HepG2 (cell line): ENCODE measurements around the gene GORASP2. TPM values are rescaled to one million over a fixed set of nuclear protein-coding genes. Genes with fewer than 3 reads are reported as not detected.
A peak's percentile ranks its signal among the peaks of the same experiment; 100 is the strongest.

Source experiments
- DNMT3B ChIP-seq: conservative IDR thresholded peaks from 2 replicates; pipeline ENCODE4 v1.6.1; 2016; ENCODE audit warnings: missing biosample characterization, control low read depth
- EED ChIP-seq: sonication (generic); formaldehyde crosslinking; IDR thresholded peaks from 2 replicates; pipeline ENCODE4 v1.5.0; 2020; ENCODE audit warnings: mild to moderate bottlenecking, missing genetic modification reagents
- FLYWCH1 ChIP-seq: sonication (generic); formaldehyde crosslinking; IDR thresholded peaks from 2 replicates; pipeline ENCODE4 v1.8.1; 2023; ENCODE audit warnings: mild to moderate bottlenecking, missing genetic modification reagents
- HES4 ChIP-seq: sonication (generic); formaldehyde crosslinking; IDR thresholded peaks from 2 replicates; pipeline ENCODE4 v1.9.0; 2021; ENCODE audit warnings: mild to moderate bottlenecking, missing genetic modification reagents, borderline replicate concordance
- JDP2 ChIP-seq: sonication (generic); formaldehyde crosslinking; IDR thresholded peaks from 2 replicates; pipeline ENCODE4 v1.8.1; 2022; ENCODE audit warnings: missing genetic modification reagents, borderline replicate concordance
- MAF1 ChIP-seq: sonication (generic); formaldehyde crosslinking; IDR thresholded peaks from 2 replicates; pipeline ENCODE4 v1.5.0; 2020; ENCODE audit warnings: missing genetic modification reagents, borderline replicate concordance
- NFE2L1 ChIP-seq: sonication (generic); formaldehyde crosslinking; IDR thresholded peaks from 2 replicates; pipeline ENCODE4 v1.4.0; 2020; ENCODE audit warnings: missing genetic modification reagents, mild to moderate bottlenecking, borderline replicate concordance
- ONECUT2 ChIP-seq: sonication (generic); formaldehyde crosslinking; IDR thresholded peaks from 2 replicates; pipeline ENCODE4 v1.4.0; 2020; ENCODE audit warnings: missing genetic modification reagents
- U2AF2 ChIP-seq: fragments of 200-400 bp; formaldehyde crosslinking; IDR thresholded peaks from 2 replicates; pipeline ENCODE4 v1.6.1; 2017; ENCODE audit warnings: low read depth, mild to moderate bottlenecking, low read length
- ZFP90 ChIP-seq: sonication (generic); formaldehyde crosslinking; IDR thresholded peaks from 2 replicates; pipeline ENCODE4 v1.8.0; 2022; ENCODE audit warnings: missing genetic modification reagents, mild to moderate bottlenecking, inconsistent platforms, borderline replicate concordance
- ZNF33B ChIP-seq: sonication (generic); formaldehyde crosslinking; IDR thresholded peaks from 2 replicates; pipeline ENCODE4 v1.5.1; 2020; ENCODE audit warnings: mild to moderate bottlenecking, missing genetic modification reagents
- ZNF510 ChIP-seq: sonication (generic); formaldehyde crosslinking; IDR thresholded peaks from 2 replicates; pipeline ENCODE4 v1.4.0; 2020; ENCODE audit warnings: low read depth, mild to moderate bottlenecking, missing genetic modification reagents
- ZNF543 ChIP-seq: sonication (generic); formaldehyde crosslinking; IDR thresholded peaks from 2 replicates; pipeline ENCODE4 v1.4.0; 2020; ENCODE audit warnings: mild to moderate bottlenecking, missing genetic modification reagents
- ZNF607 ChIP-seq: sonication (generic); formaldehyde crosslinking; IDR thresholded peaks from 2 replicates; pipeline ENCODE4 v1.5.1; 2020; ENCODE audit warnings: missing genetic modification reagents, mild to moderate bottlenecking, borderline replicate concordance
- ZNF878 ChIP-seq: sonication (generic); formaldehyde crosslinking; IDR thresholded peaks from 2 replicates; pipeline ENCODE4 v1.8.1; 2023; ENCODE audit warnings: mild to moderate bottlenecking, missing genetic modification reagents, moderate library complexity
- polyA plus RNA-seq, 8 experiments: library from polyadenylated mRNA; depleted of rRNA in 3 of 8; stranded (reverse) in 7 of 8; unstranded in 1 of 8; fragments of >200 nt; fragmentation: Illumina TruSeq in 4 of 8; extraction: Trizol in 4 of 8; gene quantifications; 2 replicates each; pipeline versions ENCODE4 v1.2.1 to v1.2.3, GENCODE V29; 2011 to 2016; ENCODE audit warnings: low read depth in 4 of 8, missing spikeins in 1 of 8, mixed read lengths in 1 of 8; ENCODE audit not compliant: insufficient read depth in 1 of 8
- total RNA-seq, 5 experiments: library from RNA; depleted of rRNA; stranded (reverse); fragments of >200 nt; fragmentation: Illumina TruSeq; extraction: Trizol; gene quantifications; 2 replicates each; pipeline ENCODE4 v1.2.3, GENCODE V29; 2016; ENCODE audit warnings: low read depth in 1 of 5
- TF ChIP-seq, protein P1 (sequence below): sonication (generic); formaldehyde crosslinking; conservative IDR thresholded peaks from 2 replicates; pipeline ENCODE4 v1.8.0; 2022; ENCODE audit warnings: mild to moderate bottlenecking, moderate library complexity, missing genetic modification reagents
- TF ChIP-seq, protein P2 (sequence below): sonication (generic); formaldehyde crosslinking; IDR thresholded peaks from 2 replicates; pipeline ENCODE4 v1.4.0; 2020; ENCODE audit warnings: missing genetic modification reagents
- TF ChIP-seq, protein P3 (sequence below): sonication (generic); formaldehyde crosslinking; conservative IDR thresholded peaks from 2 replicates; pipeline ENCODE4 v1.8.0; 2022; ENCODE audit warnings: low read depth, missing genetic modification reagents
- TF ChIP-seq, protein P4 (sequence below): sonication (generic); formaldehyde crosslinking; IDR thresholded peaks from 2 replicates; pipeline ENCODE4 v1.5.0; 2020; ENCODE audit warnings: missing genetic modification reagents
- TF ChIP-seq, protein P5 (sequence below): sonication (generic); formaldehyde crosslinking; IDR thresholded peaks from 2 replicates; pipeline ENCODE4 v1.4.0; 2020; ENCODE audit warnings: missing genetic modification reagents

The GORASP2 gene
- total and polyA plus RNA-seq, 2 of the 13 experiments (the other 11 are each of a cell fraction or from before 2014, with no cell fraction given) = 103 to 239 TPM

DNA sequence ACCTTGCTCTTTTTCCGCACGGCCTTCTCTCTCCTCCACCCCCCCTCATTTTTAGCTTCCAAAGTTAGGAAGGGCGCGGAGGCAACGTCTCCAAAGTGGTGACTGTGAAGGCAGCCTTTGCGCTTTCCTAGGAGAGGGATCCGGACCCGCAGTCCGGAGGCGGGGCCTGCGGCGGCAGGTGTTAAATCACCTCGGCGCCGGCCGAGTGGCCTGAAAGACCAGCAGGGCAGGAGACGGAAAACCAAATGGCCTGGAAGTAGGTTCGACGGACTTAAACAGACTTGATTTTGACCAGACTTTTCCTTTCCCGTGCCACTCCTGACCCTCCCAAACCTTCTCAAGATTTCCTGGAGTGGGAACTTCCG lies 615 bp downstream of the GORASP2 start (continued):
- TF ChIP-seq ZNF33B (CRISPR knock-in tag) = no peak
- TF ChIP-seq ZFP90 (CRISPR knock-in tag) = no peak
- TF ChIP-seq ONECUT2 = no peak
- TF ChIP-seq, protein P1, sequence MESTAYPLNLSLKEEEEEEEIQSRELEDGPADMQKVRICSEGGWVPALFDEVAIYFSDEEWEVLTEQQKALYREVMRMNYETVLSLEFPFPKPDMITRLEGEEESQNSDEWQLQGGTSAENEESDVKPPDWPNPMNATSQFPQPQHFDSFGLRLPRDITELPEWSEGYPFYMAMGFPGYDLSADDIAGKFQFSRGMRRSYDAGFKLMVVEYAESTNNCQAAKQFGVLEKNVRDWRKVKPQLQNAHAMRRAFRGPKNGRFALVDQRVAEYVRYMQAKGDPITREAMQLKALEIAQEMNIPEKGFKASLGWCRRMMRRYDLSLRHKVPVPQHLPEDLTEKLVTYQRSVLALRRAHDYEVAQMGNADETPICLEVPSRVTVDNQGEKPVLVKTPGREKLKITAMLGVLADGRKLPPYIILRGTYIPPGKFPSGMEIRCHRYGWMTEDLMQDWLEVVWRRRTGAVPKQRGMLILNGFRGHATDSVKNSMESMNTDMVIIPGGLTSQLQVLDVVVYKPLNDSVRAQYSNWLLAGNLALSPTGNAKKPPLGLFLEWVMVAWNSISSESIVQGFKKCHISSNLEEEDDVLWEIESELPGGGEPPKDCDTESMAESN (CRISPR knock-in tag) = no peak
- no peak for TF ChIP-seq MAF1 (CRISPR knock-in tag)
- TF ChIP-seq, protein P2, sequence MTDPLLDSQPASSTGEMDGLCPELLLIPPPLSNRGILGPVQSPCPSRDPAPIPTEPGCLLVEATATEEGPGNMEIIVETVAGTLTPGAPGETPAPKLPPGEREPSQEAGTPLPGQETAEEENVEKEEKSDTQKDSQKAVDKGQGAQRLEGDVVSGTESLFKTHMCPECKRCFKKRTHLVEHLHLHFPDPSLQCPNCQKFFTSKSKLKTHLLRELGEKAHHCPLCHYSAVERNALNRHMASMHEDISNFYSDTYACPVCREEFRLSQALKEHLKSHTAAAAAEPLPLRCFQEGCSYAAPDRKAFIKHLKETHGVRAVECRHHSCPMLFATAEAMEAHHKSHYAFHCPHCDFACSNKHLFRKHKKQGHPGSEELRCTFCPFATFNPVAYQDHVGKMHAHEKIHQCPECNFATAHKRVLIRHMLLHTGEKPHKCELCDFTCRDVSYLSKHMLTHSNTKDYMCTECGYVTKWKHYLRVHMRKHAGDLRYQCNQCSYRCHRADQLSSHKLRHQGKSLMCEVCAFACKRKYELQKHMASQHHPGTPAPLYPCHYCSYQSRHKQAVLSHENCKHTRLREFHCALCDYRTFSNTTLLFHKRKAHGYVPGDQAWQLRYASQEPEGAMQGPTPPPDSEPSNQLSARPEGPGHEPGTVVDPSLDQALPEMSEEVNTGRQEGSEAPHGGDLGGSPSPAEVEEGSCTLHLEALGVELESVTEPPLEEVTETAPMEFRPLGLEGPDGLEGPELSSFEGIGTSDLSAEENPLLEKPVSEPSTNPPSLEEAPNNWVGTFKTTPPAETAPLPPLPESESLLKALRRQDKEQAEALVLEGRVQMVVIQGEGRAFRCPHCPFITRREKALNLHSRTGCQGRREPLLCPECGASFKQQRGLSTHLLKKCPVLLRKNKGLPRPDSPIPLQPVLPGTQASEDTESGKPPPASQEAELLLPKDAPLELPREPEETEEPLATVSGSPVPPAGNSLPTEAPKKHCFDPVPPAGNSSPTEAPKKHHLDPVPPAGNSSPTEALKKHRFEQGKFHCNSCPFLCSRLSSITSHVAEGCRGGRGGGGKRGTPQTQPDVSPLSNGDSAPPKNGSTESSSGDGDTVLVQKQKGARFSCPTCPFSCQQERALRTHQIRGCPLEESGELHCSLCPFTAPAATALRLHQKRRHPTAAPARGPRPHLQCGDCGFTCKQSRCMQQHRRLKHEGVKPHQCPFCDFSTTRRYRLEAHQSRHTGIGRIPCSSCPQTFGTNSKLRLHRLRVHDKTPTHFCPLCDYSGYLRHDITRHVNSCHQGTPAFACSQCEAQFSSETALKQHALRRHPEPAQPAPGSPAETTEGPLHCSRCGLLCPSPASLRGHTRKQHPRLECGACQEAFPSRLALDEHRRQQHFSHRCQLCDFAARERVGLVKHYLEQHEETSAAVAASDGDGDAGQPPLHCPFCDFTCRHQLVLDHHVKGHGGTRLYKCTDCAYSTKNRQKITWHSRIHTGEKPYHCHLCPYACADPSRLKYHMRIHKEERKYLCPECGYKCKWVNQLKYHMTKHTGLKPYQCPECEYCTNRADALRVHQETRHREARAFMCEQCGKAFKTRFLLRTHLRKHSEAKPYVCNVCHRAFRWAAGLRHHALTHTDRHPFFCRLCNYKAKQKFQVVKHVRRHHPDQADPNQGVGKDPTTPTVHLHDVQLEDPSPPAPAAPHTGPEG (CRISPR knock-in tag) = no peak; the same call in 1 of the 2 replicates
- no peak for TF ChIP-seq U2AF2
- TF ChIP-seq JDP2 = no peak
- peak; percentile 14; the same call in 1 of the 2 replicates for TF ChIP-seq ZNF510 (CRISPR knock-in tag)
- TF ChIP-seq ZNF543 (CRISPR knock-in tag) = 0 out of 2 replicates have a peak, but pooled peaks have one; percentile 17
- TF ChIP-seq ZNF878 = peak; percentile 53; the same call in 1 of the 2 replicates
- no peak for TF ChIP-seq NFE2L1
- peak; percentile 6; the same call in 1 of the 2 replicates for TF ChIP-seq DNMT3B
- TF ChIP-seq FLYWCH1 (CRISPR knock-in tag) = no peak
- TF ChIP-seq EED (CRISPR knock-in tag) = no peak
- TF ChIP-seq HES4 = no peak
- TF ChIP-seq, protein P3, sequence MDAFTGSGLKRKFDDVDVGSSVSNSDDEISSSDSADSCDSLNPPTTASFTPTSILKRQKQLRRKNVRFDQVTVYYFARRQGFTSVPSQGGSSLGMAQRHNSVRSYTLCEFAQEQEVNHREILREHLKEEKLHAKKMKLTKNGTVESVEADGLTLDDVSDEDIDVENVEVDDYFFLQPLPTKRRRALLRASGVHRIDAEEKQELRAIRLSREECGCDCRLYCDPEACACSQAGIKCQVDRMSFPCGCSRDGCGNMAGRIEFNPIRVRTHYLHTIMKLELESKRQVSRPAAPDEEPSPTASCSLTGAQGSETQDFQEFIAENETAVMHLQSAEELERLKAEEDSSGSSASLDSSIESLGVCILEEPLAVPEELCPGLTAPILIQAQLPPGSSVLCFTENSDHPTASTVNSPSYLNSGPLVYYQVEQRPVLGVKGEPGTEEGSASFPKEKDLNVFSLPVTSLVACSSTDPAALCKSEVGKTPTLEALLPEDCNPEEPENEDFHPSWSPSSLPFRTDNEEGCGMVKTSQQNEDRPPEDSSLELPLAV (CRISPR knock-in tag) = no peak
- TF ChIP-seq, protein P4, sequence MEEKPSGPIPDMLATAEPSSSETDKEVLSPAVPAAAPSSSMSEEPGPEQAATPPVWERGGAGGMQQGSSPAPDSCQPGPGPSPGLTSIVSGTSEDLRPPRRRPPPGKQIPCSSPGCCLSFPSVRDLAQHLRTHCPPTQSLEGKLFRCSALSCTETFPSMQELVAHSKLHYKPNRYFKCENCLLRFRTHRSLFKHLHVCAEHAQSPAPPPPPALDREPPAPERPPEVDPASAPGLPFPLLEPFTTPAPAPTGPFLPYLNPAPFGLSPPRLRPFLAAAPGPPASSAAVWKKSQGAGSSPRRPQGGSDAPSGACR (CRISPR knock-in tag) = no peak
- TF ChIP-seq, protein P5, sequence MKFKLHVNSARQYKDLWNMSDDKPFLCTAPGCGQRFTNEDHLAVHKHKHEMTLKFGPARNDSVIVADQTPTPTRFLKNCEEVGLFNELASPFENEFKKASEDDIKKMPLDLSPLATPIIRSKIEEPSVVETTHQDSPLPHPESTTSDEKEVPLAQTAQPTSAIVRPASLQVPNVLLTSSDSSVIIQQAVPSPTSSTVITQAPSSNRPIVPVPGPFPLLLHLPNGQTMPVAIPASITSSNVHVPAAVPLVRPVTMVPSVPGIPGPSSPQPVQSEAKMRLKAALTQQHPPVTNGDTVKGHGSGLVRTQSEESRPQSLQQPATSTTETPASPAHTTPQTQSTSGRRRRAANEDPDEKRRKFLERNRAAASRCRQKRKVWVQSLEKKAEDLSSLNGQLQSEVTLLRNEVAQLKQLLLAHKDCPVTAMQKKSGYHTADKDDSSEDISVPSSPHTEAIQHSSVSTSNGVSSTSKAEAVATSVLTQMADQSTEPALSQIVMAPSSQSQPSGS = no peak
- TF ChIP-seq ZNF607 = no peak
